Central memory CD8-positive, alpha-beta T cell (primary cell): ENCODE results near the gene UGT2A2.

ENCODE experiments used
- ATAC-seq: fragments of 150-1000 bp; cut with Tn5 transposase; replicated peaks from 2 replicates; pipeline ENCODE4 v1.10.0; 2022; ENCODE audit warnings: mild to moderate bottlenecking, moderate FRiP score, moderate number of reproducible peaks; ENCODE audit not compliant: poor library complexity, severe bottlenecking; ENCODE audit errors: extremely low read depth
- DNase-seq, 2 donors: peaks; one replicate each; pipeline ENCODE4 v3.0.0; 2021; ENCODE audit warnings: low spot score in 2 of 2
- H3K27ac Mint-ChIP-seq: one replicate; pipeline ENCODE4 v1.8.0; 2022; ENCODE audit warnings: low read depth, mild to moderate bottlenecking, moderate library complexity, mixed read lengths
- H3K27me3 Mint-ChIP-seq: one replicate; pipeline ENCODE4 v1.8.0; 2022; ENCODE audit warnings: mixed read lengths
- H3K36me3 Mint-ChIP-seq: one replicate; pipeline ENCODE4 v1.8.0; 2022; ENCODE audit warnings: mild to moderate bottlenecking, moderate library complexity, mixed read lengths; ENCODE audit not compliant: insufficient read depth
- H3K4me1 Mint-ChIP-seq: one replicate; pipeline ENCODE4 v1.8.0; 2022; ENCODE audit warnings: mixed read lengths
- H3K4me3 Mint-ChIP-seq: one replicate; pipeline ENCODE4 v1.8.0; 2022; ENCODE audit warnings: mild to moderate bottlenecking, moderate library complexity, mixed read lengths
- H3K9me3 Mint-ChIP-seq: one replicate; pipeline ENCODE4 v1.8.0; 2022; ENCODE audit warnings: mixed read lengths

Gene UGT2A2

DNA sequence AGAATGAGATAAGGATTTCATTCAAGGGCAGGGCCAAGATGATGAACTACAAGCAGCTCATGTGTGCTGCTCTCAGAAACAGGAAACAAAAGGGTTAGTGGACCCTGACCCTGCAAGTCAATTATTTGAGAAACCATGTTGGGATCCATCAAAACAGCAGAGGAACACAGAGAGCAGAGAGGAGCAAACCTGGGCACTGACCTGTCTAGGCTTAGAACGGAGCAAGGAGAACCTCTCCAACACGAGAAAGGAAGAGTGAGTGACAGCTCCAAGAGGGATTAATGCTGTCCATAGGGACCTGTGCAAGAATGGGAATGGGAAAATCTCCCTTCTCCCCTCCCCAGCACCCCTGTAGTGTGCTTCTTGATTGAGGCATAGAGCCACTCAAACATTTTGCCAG is 89.8 kb downstream of the UGT2A2 start:
- ATAC-seq (no peak), DNase-seq (no peak)
- Mint-ChIP-seq H3K27ac (no peak overlapping the region), H3K4me3 (no peak overlapping the region), H3K4me1 (no peaks in the 10 kb centered on the region), H3K9me3 (peaks cover 13% of the 10 kb centered on the region), H3K27me3 (no peaks in the 10 kb centered on the region), H3K36me3 (no peaks in the 10 kb centered on the region)

GRCh38 chr4:69546134-69546765 is 93.2 kb downstream of the UGT2A2 start:
- DNase-seq = no peak
- H3K27me3 Mint-ChIP-seq = no peaks in the 10 kb centered on the region
- no peak overlapping the region for H3K4me3 Mint-ChIP-seq
- no peak for ATAC-seq
- no peaks in the 10 kb centered on the region for H3K4me1 Mint-ChIP-seq
- H3K9me3 Mint-ChIP-seq = peaks cover 10% of the 10 kb centered on the region
- H3K36me3 Mint-ChIP-seq = no peaks in the 10 kb centered on the region
- no peak overlapping the region for H3K27ac Mint-ChIP-seq
